ENCODE data around the gene RNU1-2. TPM values are rescaled to one million over a fixed set of nuclear protein-coding genes. Genes with fewer than 3 reads are reported as not detected.
A peak's percentile ranks its signal among the peaks of the same experiment; 100 is the strongest.
"Not testable (repeated sequence)": the region's sequence is repeated elsewhere in the genome, so short reads cannot be mapped to it uniquely, and the experiment has no call there.

RNU1-2 gene
- under 1 TPM; under 0.01 TPM for total RNA-seq

GRCh38 chr1:16895598-16896315 lies at the start of gene RNU1-2:
RNU1-2 (plus strand) TSS chr1:16895980.
- TF ChIP-seq POLR2A (IDR thresholded peaks at IDR 0.05), result peak in 1 of 2 donors; percentile 36
- H3K9me3 ChIP-seq; H3K27me3 ChIP-seq; intact Hi-C loops (cut with DNase I); H3K4me1 ChIP-seq; H3K36me3 ChIP-seq: not testable (repeated sequence)
- Histone ChIP-seq H3K27ac (peak within 1 kb of the TSS; percentile 82 to 98 (median 90)), H3K4me3 (replicated peaks in 1 of 3) (peak within 1 kb of the TSS in 2 of 3 donors; percentile 7 to 24)
- DNase-seq, result peak; percentile 87 to 93
- 0% methylated on average over 16 to 21 of the region's 39 CpGs for WGBS, 2 donors

GRCh38 chr1:16856201-16856600 lies 39.6 kb upstream of the RNU1-2 start:
- H3K4me3 ChIP-seq (replicated peaks in 1 of 3); H3K4me1 ChIP-seq; H3K36me3 ChIP-seq; H3K27me3 ChIP-seq; DNase-seq; H3K27ac ChIP-seq; intact Hi-C loops (cut with DNase I); H3K9me3 ChIP-seq: not testable (repeated sequence)
- 71 to 82% methylated on average over 2 of the region's 2 CpGs for WGBS, 2 donors

DNA sequence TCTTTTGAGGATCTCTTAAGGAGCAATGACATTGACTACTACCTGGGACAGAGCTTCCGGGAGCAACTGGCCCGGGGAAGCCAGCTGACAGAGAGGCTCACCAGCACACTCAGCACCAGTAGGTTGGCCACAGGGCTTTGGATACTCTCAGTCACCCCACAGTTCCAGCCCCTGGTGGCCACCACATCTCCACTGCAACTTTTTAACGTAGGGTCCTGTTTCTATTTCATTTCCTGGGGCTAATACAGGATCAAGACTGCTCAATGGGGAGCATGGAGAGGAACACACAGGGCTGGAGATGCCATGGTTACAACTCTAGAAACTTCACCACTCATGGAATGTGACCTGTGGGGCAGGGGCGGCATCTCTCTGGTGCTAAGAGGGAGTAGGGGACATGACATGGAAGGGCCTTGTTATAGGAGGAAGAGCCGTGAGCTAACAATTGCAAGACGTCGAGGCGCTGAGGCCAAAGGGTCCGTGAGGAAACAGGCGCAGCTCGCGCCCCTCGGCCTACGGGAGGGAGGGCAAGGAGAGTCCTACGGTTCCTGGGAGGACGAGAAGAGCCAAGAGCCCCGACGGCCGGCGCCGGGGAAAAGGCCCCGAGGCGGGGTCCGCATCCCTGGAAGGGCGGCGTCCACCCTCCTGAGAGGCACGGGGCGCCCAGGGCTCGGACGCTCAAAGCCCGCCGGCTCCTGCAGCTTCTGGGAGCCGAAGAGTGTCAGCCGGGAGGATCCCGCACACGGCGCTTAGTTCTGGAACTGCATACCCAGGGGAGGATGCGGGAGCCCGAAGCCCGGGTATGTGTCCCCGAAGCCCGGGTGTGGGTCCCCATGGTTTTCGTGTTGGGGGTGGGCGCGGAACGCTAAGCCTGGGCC lies 36.4 kb upstream of the RNU1-2 start:
- H3K4me1 ChIP-seq; H3K36me3 ChIP-seq; intact Hi-C loops (cut with DNase I); H3K4me3 ChIP-seq (replicated peaks in 1 of 3); DNase-seq; H3K27ac ChIP-seq; H3K27me3 ChIP-seq; H3K9me3 ChIP-seq: not testable (repeated sequence)
- 39% methylated on average over 24 to 28 of the region's 46 CpGs for WGBS, 2 donors

DNA sequence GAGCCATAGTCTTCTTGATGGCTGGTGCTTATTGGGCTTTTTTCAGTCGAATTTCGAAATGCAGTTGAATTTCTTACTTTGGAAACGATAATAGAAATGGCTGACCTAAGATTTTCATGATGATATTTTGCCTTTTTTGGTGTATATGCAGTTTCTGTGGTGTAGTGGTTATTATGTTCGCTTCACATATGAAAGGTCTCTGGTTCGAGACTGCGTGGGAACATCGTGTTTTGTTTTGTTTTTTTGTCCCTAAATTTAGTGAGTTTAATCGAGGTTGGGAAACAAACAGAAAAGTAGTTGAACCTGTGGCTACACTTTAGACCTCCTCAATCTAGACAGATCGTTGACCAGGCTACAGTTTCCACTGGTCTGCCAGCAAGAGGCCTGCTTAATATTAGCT lies 35.7 kb upstream of the RNU1-2 start:
- H3K27ac ChIP-seq; intact Hi-C loops (cut with DNase I); H3K36me3 ChIP-seq; H3K4me3 ChIP-seq (replicated peaks in 1 of 3); H3K27me3 ChIP-seq; DNase-seq; H3K9me3 ChIP-seq; H3K4me1 ChIP-seq: not testable (repeated sequence)
- 59% methylated on average over 9 of the region's 9 CpGs for WGBS, 2 donors

GRCh38 chr1:16861832-16862245 lies 33.9 kb upstream of the RNU1-2 start:
- H3K4me1 ChIP-seq; DNase-seq; H3K9me3 ChIP-seq; H3K27ac ChIP-seq; H3K36me3 ChIP-seq; H3K4me3 ChIP-seq (replicated peaks in 1 of 3); H3K27me3 ChIP-seq; intact Hi-C loops (cut with DNase I): not testable (repeated sequence)
- 45 to 49% methylated on average over 12 of the region's 16 CpGs for WGBS, 2 donors

DNA sequence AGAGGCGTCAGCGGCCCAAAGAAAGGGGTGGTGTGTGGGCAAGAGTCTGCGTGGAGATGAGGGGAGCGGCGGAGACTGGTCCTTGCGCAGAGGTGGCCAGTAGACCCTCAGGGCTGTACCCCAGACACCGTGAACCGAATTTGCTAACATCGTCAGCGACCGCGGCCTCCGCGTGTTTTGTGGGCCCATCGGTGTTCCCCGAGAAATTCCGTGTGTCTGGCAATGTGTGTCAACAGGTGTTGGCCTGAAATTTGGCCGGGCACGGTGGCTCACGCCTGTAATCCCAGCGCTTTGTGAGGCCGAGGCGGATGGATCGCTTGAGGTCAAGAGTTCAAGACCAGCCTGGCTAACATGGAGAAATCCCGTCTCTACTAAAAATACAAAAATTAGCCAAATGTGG lies 33.4 kb upstream of the RNU1-2 start:
- DNase-seq; H3K4me3 ChIP-seq (replicated peaks in 1 of 3); H3K36me3 ChIP-seq; H3K27me3 ChIP-seq; H3K9me3 ChIP-seq; H3K4me1 ChIP-seq; H3K27ac ChIP-seq; intact Hi-C loops (cut with DNase I): not testable (repeated sequence)
- WGBS, 2 donors, result 95 to 97% methylated on average over 25 of the region's 25 CpGs

DNA sequence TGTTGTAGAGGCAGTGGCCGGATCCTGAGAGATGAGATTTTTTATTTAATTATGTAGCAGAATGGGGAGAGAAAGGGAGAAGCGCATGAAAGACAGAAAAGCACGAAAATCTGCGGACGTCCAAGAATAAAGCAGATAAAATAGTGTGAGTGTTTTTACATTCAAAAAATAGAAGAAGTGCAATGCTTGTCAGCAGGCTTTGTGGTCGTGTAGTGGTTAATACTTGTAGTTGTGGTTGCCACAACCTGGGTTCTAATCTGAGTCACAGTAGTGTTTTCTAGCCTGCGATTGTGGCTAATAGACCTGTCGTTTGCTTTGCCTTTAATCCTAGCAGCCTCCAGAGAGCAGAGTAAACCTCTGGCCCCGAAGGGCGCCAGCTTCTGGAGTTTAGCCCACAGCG lies 32.8 kb upstream of the RNU1-2 start:
- 77 to 86% methylated on average over 6 of the region's 11 CpGs for WGBS, 2 donors
- H3K9me3 ChIP-seq; H3K27ac ChIP-seq; H3K36me3 ChIP-seq; H3K4me3 ChIP-seq (replicated peaks in 1 of 3); H3K4me1 ChIP-seq; DNase-seq; intact Hi-C loops (cut with DNase I); H3K27me3 ChIP-seq: not testable (repeated sequence)

DNA sequence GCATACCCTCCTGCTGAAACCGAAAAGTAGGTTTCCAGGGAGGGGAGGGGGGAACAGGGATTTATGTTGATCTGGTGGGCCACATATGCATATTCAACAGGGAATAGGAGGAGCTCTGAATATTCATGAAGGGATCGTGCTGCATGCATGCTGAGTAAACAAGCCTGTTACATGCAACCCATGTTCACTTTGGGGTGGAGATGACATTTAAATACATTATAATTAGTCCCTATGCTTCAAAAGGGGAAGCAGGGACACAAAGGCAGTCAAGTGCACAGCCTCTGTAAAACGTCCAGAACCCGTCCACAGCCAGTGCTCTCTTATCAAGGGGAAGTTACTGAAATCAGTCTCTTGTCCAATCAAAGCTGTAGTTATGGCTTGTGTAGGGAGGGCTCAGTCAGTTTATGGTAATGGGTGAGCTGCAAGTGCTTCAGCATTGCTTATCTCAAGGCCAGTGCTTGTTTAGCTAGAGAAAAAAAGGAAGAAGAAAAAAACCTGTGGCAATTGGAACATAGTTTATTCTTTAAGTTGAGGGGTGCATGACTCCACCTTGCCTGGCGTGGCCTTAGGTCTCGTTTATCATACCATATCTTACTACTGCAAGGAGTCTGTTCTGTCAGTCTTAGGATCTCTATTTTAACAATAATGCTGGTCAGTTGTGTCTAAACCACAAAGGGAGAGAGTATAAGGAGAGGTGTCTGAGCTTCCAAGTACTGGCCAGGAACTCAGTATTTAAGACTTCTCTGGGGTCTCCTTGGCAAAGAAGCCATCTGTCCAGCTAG lies 28.7 kb upstream of the RNU1-2 start:
- H3K27ac ChIP-seq; H3K36me3 ChIP-seq; H3K27me3 ChIP-seq; H3K4me3 ChIP-seq (replicated peaks in 1 of 3); H3K4me1 ChIP-seq; intact Hi-C loops (cut with DNase I); H3K9me3 ChIP-seq; DNase-seq: not testable (repeated sequence)
- 46 to 51% methylated on average over 4 of the region's 6 CpGs for WGBS, 2 donors

DNA sequence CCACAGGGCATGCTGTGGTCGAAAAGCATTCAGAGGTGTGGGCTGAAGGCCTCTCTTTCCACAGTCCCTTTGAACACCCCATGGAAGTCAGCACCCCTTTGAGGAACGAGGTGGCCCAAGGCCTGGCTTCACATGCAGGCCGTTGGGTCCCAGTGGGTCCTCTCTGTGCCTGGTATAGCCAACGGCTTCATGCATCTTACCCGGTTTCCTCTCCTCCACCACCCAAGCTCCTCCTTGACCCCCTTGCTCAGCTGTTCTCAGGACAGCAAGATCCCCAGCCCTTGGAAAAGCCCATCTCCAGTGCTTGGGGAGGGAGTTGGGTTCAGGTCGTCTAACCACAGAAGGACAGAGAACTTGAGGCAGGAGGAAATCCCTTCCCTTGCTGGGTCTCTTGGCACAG lies 27.0 kb upstream of the RNU1-2 start:
- WGBS, 2 donors, result 75 to 93% methylated on average over 3 of the region's 6 CpGs
- H3K4me1 ChIP-seq; DNase-seq; H3K9me3 ChIP-seq; H3K27ac ChIP-seq; H3K4me3 ChIP-seq (replicated peaks in 1 of 3); intact Hi-C loops (cut with DNase I); H3K27me3 ChIP-seq; H3K36me3 ChIP-seq: not testable (repeated sequence)

- 75 to 76% methylated on average over 6 of the region's 7 CpGs for WGBS, 2 donors
- not testable (repeated sequence) for H3K4me3 ChIP-seq (replicated peaks in 1 of 3); DNase-seq
Measured at GRCh38 chr1:16869996-16870395, 25.8 kb upstream of the RNU1-2 start.

DNA sequence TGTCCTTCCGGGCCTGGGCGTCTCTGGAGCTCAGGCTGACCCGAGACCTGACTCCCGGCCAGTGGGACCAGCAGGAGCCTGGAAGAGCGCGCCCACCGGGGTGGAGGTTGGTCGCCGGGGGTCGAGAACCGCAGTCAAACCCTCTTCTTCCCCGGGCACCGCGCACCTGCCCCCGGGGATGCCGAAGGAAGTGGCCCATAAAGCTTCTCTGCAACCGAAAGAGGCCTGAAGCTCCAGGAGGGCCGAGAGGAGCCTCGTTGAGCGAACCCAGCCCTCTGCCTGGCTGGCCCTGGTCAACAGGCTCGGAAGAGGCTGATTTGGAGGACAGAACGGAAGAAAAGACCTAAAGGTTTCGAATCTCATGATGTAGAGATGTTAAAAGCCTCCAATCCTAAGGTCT lies 24.6 kb upstream of the RNU1-2 start:
- intact Hi-C loops (cut with DNase I); H3K27me3 ChIP-seq; H3K4me1 ChIP-seq; DNase-seq; H3K27ac ChIP-seq; H3K9me3 ChIP-seq; H3K36me3 ChIP-seq; H3K4me3 ChIP-seq (replicated peaks in 1 of 3): not testable (repeated sequence)
- WGBS, 2 donors, result 69 to 80% methylated on average over 23 of the region's 23 CpGs

More at GRCh38 chr1:16869996-16870395, 25.8 kb upstream of the RNU1-2 start:
- H3K27ac ChIP-seq; H3K36me3 ChIP-seq; H3K27me3 ChIP-seq; H3K4me1 ChIP-seq; H3K9me3 ChIP-seq; intact Hi-C loops (cut with DNase I): not testable (repeated sequence)
